SJCRH30 (cell line): Measurements from ENCODE around the gene FGF3. TPM values are rescaled to one million over a fixed set of nuclear protein-coding genes. Genes with fewer than 3 reads are reported as not detected.

Experiments used
- DNase-seq, 2 experiments: peaks; one replicate each; pipeline ENCODE4 v3.0.0-alpha.2; 2015 to 2020
- H3K27ac ChIP-seq: fragments of 250-450 bp; sonication (Bioruptor Pico); 2 replicates; pipeline ENCODE4 v1.5.1; 2020; ENCODE audit warnings: mild to moderate bottlenecking, moderate library complexity
- H3K27me3 ChIP-seq: fragments of 250-450 bp; sonication (Bioruptor Pico); 2 replicates; pipeline ENCODE4 v1.5.1; 2020; ENCODE audit warnings: mild to moderate bottlenecking, moderate library complexity
- H3K36me3 ChIP-seq: fragments of 250-450 bp; sonication (Bioruptor Pico); 2 replicates; pipeline ENCODE4 v1.5.1; 2020; ENCODE audit warnings: mild to moderate bottlenecking, moderate library complexity
- H3K4me1 ChIP-seq: fragments of 250-450 bp; sonication (Bioruptor Pico); 2 replicates; pipeline ENCODE4 v1.5.1; 2020; ENCODE audit warnings: mild to moderate bottlenecking, moderate library complexity
- H3K4me3 ChIP-seq: fragments of 250-450 bp; sonication (Bioruptor Pico); 2 replicates; pipeline ENCODE4 v1.5.1; 2020; ENCODE audit warnings: mild to moderate bottlenecking, moderate library complexity
- H3K9me3 ChIP-seq: fragments of 250-450 bp; sonication (Bioruptor Pico); replicated peaks from 2 replicates; pipeline ENCODE4 v1.5.1; 2020; ENCODE audit warnings: mild to moderate bottlenecking, moderate library complexity
- total RNA-seq: library from RNA; depleted of rRNA; stranded (reverse); fragments of >200 nt; shearing (Covaris generic); gene quantifications from 2 replicates; pipeline ENCODE4 v1.2.3, GENCODE V29; 2014; rRNA removed

Gene FGF3
- not detected in 2 replicates for total RNA-seq

DNA sequence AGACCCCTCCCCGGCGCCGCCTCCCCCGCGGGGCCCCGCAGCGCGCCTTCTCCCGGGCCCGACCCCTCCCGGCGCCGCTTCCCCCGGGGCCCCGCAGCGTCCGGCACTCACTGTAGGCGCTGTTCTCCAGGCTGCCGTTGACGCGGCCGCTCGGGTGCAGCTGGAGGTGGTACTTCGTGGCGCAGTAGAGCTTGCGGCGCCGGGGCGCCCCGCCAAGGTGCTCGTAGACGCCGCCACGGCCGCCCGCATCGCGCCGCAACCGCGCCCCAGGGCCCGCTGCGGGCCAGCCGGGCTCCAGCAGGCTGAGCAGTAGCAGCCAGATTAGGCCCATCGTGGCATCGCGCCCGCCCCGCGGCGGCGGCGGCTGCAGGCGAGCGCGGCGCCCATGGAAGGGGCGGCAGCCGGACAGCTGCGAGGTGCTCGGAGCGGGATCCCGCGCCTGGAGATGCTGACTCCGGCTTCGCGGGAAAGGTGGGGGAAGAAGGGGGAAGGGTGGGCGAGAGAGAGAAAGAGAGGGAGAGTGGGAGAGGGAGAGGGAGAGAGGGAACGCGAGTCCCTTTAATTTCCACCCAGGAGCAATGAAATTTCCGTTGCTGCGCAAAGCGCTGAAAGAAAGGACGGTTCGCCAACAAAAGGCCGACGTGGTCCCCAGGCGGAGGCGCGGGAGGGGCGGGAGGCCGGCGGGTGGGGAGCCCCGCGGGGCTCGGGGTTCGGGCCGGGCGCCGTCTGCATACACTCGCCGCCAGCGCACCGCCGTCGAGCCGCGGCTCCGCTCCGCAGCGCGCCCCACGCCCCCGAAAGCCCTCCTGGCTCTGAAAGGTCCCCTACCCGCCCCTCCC lies at the start of gene FGF3:
FGF3 (minus strand) TSS at position 814 of the 839 bp plus-strand sequence; CDS start at position 331, 483 bp downstream.
- Histone ChIP-seq H3K4me3 (no peak within 1 kb of the TSS), H3K27ac (no peak within 1 kb of the TSS), H3K4me1 (no peaks in the 10 kb centered on the region), H3K36me3 (no peaks in the 10 kb centered on the region), H3K27me3 (0 out of 2 replicates have a peak, but pooled peaks cover 9% of the 10 kb centered on the region), H3K9me3 (no peaks in the 10 kb centered on the region)
- DNase-seq, result no peak

GRCh38 chr11:69868871-69869270 lies 49.7 kb upstream of the FGF3 start:
- H3K27ac ChIP-seq, result no peak overlapping the region
- DNase-seq, result no peak
- H3K9me3 ChIP-seq, result no peaks in the 10 kb centered on the region
- peaks cover 22% of the 10 kb centered on the region for H3K27me3 ChIP-seq
- H3K4me3 ChIP-seq, result no peak overlapping the region
- H3K36me3 ChIP-seq, result no peaks in the 10 kb centered on the region
- no peaks in the 10 kb centered on the region for H3K4me1 ChIP-seq

GRCh38 chr11:69868006-69868810 lies 49.0 kb upstream of the FGF3 start:
- peaks cover 22% of the 10 kb centered on the region for H3K27me3 ChIP-seq
- no peak overlapping the region for H3K4me3 ChIP-seq
- H3K36me3 ChIP-seq, result no peaks in the 10 kb centered on the region
- H3K27ac ChIP-seq, result no peak overlapping the region
- no peaks in the 10 kb centered on the region for H3K9me3 ChIP-seq
- DNase-seq, result no peak
- no peaks in the 10 kb centered on the region for H3K4me1 ChIP-seq

DNA sequence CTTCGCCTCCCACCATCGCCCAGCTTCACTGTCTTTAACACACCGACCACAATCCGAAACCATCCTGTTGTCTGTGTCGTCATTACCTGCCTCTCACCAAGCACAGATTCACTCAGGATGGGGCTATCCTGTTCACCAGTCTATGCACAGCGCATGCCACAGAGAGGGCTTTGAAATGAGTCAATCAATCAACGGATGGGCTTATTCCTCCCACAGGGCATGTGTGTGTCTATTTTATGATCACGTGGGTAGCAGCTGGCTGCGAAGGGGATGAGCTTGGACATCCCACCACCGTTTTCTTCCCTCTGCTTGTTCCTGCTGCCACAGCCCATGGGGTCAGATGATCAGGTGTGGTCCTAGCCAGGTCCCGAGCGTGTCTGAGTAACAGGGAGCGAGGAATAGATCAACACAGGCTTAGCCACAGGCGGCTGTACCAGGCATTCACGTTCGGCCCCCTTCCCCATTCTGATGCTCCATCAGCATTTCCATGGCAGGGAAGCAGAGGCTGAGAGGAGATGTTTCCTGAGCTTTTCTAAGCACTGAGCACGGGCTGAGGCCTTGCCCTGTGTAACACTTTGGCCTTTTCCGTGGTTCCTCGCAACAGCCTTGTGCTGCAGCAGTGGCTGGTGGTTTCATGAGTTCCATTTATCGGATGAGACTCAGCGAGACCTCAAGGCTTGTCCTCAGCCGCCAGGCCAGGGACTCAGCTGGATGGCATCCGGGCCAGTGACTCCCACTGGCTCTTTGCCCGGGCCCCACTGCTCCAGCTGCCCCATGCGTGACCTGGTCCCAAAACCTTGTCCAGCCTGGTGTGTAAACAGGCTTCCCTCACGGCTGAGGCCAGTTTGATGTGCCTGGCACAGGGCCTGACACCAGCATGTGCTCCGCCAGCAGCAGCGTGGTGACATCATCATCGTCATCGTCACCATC lies 48.1 kb upstream of the FGF3 start:
- no peaks in the 10 kb centered on the region for H3K9me3 ChIP-seq
- no peak overlapping the region for H3K27ac ChIP-seq
- DNase-seq, result no peak
- H3K4me1 ChIP-seq, result no peaks in the 10 kb centered on the region
- H3K27me3 ChIP-seq, result peaks cover 22% of the 10 kb centered on the region
- no peaks in the 10 kb centered on the region for H3K36me3 ChIP-seq
- H3K4me3 ChIP-seq, result no peak overlapping the region

DNA sequence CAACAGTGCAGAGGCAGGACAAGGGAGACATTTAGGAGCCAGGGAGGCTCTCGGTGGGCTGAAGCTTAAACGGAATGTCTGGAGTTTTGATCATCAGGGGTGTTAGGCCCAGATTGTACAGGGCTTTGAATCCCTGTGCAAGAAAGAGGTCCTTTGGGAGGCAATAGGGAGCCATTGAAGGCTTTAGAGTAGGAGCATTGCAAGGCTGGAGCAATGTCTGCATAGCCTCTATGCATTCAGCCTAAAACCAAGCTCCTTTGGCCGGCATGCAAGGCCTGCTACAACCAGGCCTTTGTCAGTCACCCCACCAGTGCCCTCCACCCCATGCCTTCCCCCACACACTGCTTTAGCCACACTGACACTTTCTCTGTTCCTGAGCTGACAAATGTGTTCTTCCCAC lies 47.4 kb upstream of the FGF3 start:
- DNase-seq, result no peak
- Histone ChIP-seq H3K9me3 (no peaks in the 10 kb centered on the region), H3K4me3 (no peak overlapping the region), H3K27me3 (peaks cover 22% of the 10 kb centered on the region), H3K27ac (no peak overlapping the region), H3K4me1 (no peaks in the 10 kb centered on the region), H3K36me3 (no peaks in the 10 kb centered on the region)

DNA sequence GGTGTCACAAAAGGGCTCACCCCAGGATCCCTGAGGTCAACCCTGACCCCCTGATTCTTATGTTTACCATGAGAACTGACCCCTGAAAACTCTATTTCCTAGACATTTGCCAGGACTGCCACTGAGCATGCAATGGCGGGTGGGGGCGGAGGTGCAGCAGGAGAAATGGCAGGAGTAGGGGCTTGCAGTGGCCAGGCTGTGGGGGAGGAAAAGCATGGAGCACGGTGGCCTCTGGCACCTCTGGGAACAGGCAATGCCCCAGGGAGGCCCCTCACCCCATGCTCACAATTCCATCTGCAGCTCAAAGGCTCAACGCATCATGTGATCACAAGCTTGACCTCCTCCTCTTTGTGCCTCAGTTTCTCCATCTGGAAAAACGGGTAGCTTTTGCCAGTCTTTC lies 46.5 kb upstream of the FGF3 start:
- H3K9me3 ChIP-seq, result no peaks in the 10 kb centered on the region
- peaks cover 22% of the 10 kb centered on the region for H3K27me3 ChIP-seq
- H3K4me1 ChIP-seq, result no peaks in the 10 kb centered on the region
- H3K4me3 ChIP-seq, result no peak overlapping the region
- H3K27ac ChIP-seq, result no peak overlapping the region
- DNase-seq, result no peak
- H3K36me3 ChIP-seq, result no peaks in the 10 kb centered on the region

DNA sequence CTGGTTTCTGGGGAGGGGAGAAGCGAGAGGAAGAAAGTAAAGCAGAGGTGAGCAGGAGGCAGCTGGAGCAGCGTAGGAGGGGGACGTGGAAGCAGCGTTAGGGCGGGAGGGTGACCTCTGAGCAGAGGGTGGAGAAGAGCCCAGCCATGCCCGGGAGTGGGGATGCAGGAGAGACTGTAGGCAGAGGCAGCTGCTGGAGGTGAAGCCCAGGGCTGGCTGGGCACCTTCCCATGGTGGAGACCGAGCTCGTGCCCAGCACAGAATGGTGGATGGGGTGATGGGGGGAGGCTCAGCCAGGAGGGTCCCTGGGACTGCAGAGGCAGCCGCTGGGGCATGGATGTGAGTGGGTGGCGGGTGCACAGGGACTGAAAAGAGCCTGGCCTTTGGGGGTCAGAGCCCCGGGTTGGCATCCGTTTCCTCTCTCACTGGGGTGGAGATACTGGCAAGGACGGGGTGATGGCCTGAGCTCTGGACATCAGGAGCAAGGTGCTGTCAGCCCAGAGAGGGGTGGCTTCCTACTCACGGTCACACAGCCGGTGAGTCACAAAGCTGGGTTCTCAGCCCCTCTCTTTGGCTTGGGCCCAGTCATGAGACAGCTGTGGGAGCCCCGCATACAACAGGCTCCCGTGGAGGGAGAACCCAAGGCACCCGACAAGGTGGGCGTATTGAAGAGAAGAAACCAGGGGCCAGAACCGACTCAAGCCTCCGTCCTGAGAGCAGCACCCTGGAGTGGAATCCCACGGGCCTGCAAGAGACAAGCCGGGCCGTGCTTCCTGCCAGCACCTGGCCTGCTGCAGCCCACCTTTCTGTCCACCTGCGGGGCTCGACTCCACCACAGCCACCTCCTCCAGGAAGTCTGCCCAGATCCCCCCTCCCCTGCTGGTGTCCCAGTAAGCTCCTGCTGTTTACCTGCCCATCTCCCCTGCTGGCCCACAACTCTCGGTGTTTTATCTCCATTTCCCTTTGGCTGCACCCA lies 45.8 kb upstream of the FGF3 start:
- H3K36me3 ChIP-seq, result no peaks in the 10 kb centered on the region
- no peak for DNase-seq
- no peaks in the 10 kb centered on the region for H3K4me1 ChIP-seq
- no peak overlapping the region for H3K27ac ChIP-seq
- H3K4me3 ChIP-seq, result no peak overlapping the region
- H3K9me3 ChIP-seq, result no peaks in the 10 kb centered on the region
- H3K27me3 ChIP-seq, result peaks cover 22% of the 10 kb centered on the region

- Histone ChIP-seq H3K27ac (no peak overlapping the region), H3K9me3 (no peaks in the 10 kb centered on the region), H3K4me3 (no peak overlapping the region), H3K4me1 (no peaks in the 10 kb centered on the region), H3K27me3 (peaks cover 15% of the 10 kb centered on the region), H3K36me3 (no peaks in the 10 kb centered on the region)
- DNase-seq, result no peak
Measured at GRCh38 chr11:69863544-69864200, 44.5 kb upstream of the FGF3 start.

GRCh38 chr11:69862797-69863543 lies 43.8 kb upstream of the FGF3 start:
- Histone ChIP-seq H3K9me3 (no peaks in the 10 kb centered on the region), H3K27me3 (peaks cover 8% of the 10 kb centered on the region; the same call in 1 of the 2 replicates), H3K4me1 (no peaks in the 10 kb centered on the region), H3K36me3 (no peaks in the 10 kb centered on the region), H3K4me3 (no peak overlapping the region), H3K27ac (no peak overlapping the region)
- DNase-seq, result no peak

- Histone ChIP-seq H3K27me3 (peaks cover 3% of the 10 kb centered on the region; the same call in 1 of the 2 replicates), H3K27ac (no peak overlapping the region), H3K36me3 (no peaks in the 10 kb centered on the region), H3K4me3 (no peak overlapping the region), H3K4me1 (no peaks in the 10 kb centered on the region), H3K9me3 (no peaks in the 10 kb centered on the region)
- no peak for DNase-seq
Measured at GRCh38 chr11:69862331-69862771, 43.1 kb upstream of the FGF3 start.

DNA sequence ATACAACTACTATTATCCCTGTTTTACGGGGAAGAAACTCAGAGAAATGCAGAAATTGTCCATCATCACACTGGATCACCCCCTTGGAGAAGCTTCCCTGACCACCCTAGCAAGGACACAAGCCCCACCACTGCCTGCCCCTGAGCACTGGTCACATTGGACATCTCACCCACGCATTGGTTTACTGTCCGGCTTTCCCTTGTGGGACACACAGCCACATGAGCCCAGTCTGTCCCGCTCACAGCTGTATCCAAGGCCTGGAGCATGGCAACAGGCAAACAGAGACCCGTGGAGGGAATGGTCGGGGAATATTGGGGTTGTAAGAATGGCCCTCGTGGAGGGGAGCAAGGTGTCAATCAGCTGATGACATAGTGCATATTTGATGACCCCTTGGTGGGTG lies 42.7 kb upstream of the FGF3 start:
- no peak for DNase-seq
- Histone ChIP-seq H3K27ac (no peak overlapping the region), H3K36me3 (no peaks in the 10 kb centered on the region), H3K4me3 (no peak overlapping the region), H3K9me3 (no peaks in the 10 kb centered on the region), H3K4me1 (no peaks in the 10 kb centered on the region), H3K27me3 (no peaks in the 10 kb centered on the region; the same call in 1 of the 2 replicates)

- DNase-seq, result no peak
- Histone ChIP-seq H3K9me3 (no peaks in the 10 kb centered on the region), H3K4me3 (no peak overlapping the region), H3K27ac (no peak overlapping the region), H3K27me3 (no peaks in the 10 kb centered on the region), H3K36me3 (no peaks in the 10 kb centered on the region), H3K4me1 (no peaks in the 10 kb centered on the region)
Measured at GRCh38 chr11:69860796-69861445, 41.7 kb upstream of the FGF3 start.
